HT-29 (cell line): ENCODE measurements around the gene SLC9A4. TPM values are rescaled to one million over a fixed set of nuclear protein-coding genes. Genes with fewer than 3 reads are reported as not detected.
"Not testable (repeated sequence)": the region's sequence is repeated elsewhere in the genome, so short reads cannot be mapped to it uniquely, and the experiment has no call there.

ENCODE experiments used
- DNase-seq: peaks from one replicate; pipeline ENCODE4 v3.0.0-alpha.2; 2015; ENCODE audit warnings: low spot score
- small RNA-seq: library from RNA; depleted of rRNA; stranded (forward); fragments of <200 nt; gene quantifications from one replicate; pipeline ENCODE3, GENCODE V24; 2014
- total RNA-seq: library from RNA; depleted of rRNA; stranded (reverse); fragments of >200 nt; shearing (Covaris generic); gene quantifications from 2 replicates; pipeline ENCODE4 v1.2.3, GENCODE V29; 2014; rRNA removed

The SLC9A4 gene
- total RNA-seq, 1 experiment from 2014 or later, result not detected

DNA sequence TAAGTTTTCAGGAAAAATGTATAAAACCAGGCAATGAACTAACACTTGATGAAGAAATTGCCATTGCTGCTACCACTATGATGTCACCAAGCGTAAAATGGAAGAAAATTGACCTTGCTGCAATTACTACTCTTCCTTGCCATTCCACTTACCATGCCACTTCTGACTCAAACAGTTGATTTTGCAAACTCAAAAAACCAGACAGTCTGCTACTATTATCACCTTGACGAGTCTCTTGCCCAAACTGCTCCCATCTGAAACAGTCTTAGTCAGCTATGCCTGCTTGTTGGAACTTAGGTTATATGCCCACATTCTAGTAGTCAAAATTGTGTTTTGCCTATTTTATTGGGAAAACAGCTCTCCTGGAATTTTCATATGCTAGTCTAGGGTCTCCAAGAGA is 74.4 kb downstream of the SLC9A4 start:
- no peak for DNase-seq

- DNase-seq, result no peak
These were observed 76.0 kb downstream of the SLC9A4 start for GRCh38 chr2:102549027-102549426.

- DNase-seq, result no peak
These were observed 77.1 kb downstream of the SLC9A4 start for GRCh38 chr2:102550151-102550550.

- DNase-seq, result no peak
These were observed 78.5 kb downstream of the SLC9A4 start for GRCh38 chr2:102551329-102552096.

- DNase-seq, result no peak
These were observed 80.6 kb downstream of the SLC9A4 start for GRCh38 chr2:102553601-102554000.

DNA sequence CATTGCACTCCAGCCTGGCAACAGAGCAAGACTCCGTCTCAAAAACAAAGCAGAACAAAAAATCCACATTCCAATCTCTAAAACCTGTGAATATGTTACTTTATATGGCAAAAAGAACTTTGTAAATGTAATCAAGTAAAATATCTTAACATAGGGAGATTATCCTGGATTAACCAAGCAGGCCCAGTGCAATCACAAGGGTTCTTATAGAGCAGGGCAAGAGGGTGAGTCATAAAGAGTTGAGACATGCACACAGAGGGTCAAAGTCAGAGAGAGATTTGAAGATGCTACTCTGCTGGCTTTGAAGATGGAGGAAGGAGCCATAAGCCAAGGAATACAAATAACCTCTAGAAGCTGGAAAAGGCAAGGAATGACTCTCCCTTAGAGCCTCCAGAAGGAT is 85.4 kb downstream of the SLC9A4 start:
- DNase-seq, result no peak

GRCh38 chr2:102562542-102562941 is 89.5 kb downstream of the SLC9A4 start:
- DNase-seq, result not testable (repeated sequence)

- DNase-seq, result no peak
These were observed 102.9 kb downstream of the SLC9A4 start for GRCh38 chr2:102575888-102576287.

GRCh38 chr2:102578376-102578775 is 105.3 kb downstream of the SLC9A4 start:
- no peak for DNase-seq

GRCh38 chr2:102581911-102582310 is 108.9 kb downstream of the SLC9A4 start:
- no peak for DNase-seq

GRCh38 chr2:102582845-102583244 is 109.8 kb downstream of the SLC9A4 start:
- no peak for DNase-seq

Small RNA genes within 50 kb of the gene (small RNA-seq; reads per million reads assigned to genes)
- gene MIR4772, result not detected

Other genes with a start within 250 kb of the SLC9A4 start
- not detected in 2 replicates for gene IL1RL1, start 161.7 kb upstream of the SLC9A4 start, total RNA-seq
- gene IL18R1, start 117.4 kb upstream of the SLC9A4 start, total RNA-seq, result 0.05 TPM in 1 of 2 replicates, not detected in the other
- not detected in 2 replicates for gene IL18RAP, start 50.1 kb upstream of the SLC9A4 start, total RNA-seq
- gene SLC9A2, start 146.3 kb downstream of the SLC9A4 start, total RNA-seq, result 0.43 and 0.83 TPM in 2 replicates